BJ (cell line): Measurements from ENCODE around the gene CHI3L1. TPM values are rescaled to one million over a fixed set of nuclear protein-coding genes. Genes with fewer than 3 reads are reported as not detected.

Source experiments
- CTCF ChIA-PET: fragments of 350-600 bp; formaldehyde crosslinking; extraction: SDS; loops from one replicate; lab custom pipeline; 2021; ENCODE audit warnings: antibody characterized with exemption, inconsistent platforms; lab: Yijun Ruan, JAX
- POLR2A ChIA-PET: fragments of 300-600 bp; sonication (Branson Sonifier 250); formaldehyde crosslinking; extraction: SDS; loops from one replicate; lab custom pipeline; 2021; ENCODE audit warnings: antibody characterized with exemption; lab: Charles Lee
- DNase-seq: peaks from one replicate; pipeline ENCODE4 v3.0.0-alpha.2; 2011; ENCODE audit warnings: low read depth
- H3K27me3 ChIP-seq: 2 replicates; pipeline ENCODE4 v1.6.0; 2011; ENCODE audit warnings: low read length; ENCODE audit not compliant: control insufficient read depth, insufficient read depth
- H3K36me3 ChIP-seq: 2 replicates; pipeline ENCODE4 v1.5.1; 2011; ENCODE audit warnings: low read length; ENCODE audit not compliant: control insufficient read depth, insufficient read depth
- H3K4me3 ChIP-seq: 2 replicates; pipeline ENCODE4 v1.5.1; 2011; ENCODE audit warnings: low read depth, mild to moderate bottlenecking, control low read depth, low read length
- polyA plus RNA-seq: library from polyadenylated mRNA; depleted of rRNA; stranded (reverse); fragments of >200 nt; gene quantifications from 2 replicates; pipeline ENCODE4 v1.2.3, GENCODE V29; 2011
- TF ChIP-seq, protein P1 (sequence below): IDR thresholded peaks from 2 replicates; pipeline ENCODE4 v1.5.1; 2011; ENCODE audit warnings: low read depth, mild to moderate bottlenecking, control low read depth, inconsistent platforms, low read length, moderate library complexity; ENCODE audit not compliant: insufficient read depth

The CHI3L1 gene
- polyA plus RNA-seq, 1 experiment: 0.20 TPM

DNA sequence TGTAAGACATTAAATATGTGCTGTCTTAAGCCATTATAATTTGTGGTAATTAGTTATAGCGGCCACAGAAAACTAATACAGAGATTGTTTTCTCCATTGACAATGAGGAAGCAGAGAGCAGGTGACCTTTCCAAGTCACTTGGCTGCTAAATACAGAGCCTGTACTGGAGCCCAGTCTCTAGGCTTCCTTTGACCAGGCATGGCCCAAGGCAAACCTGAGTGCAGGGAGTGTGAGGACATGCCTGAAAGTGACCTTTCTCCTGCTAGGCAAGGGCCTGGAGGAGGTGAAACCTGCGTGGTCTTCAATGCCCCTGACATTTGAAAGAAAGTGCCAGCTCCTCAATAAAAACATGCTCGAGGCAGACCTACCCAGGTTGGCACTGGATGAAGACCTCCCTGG, 12.5 kb upstream of the CHI3L1 start:
- no peak overlapping the region for H3K4me3 ChIP-seq
- TF ChIP-seq, protein P1, sequence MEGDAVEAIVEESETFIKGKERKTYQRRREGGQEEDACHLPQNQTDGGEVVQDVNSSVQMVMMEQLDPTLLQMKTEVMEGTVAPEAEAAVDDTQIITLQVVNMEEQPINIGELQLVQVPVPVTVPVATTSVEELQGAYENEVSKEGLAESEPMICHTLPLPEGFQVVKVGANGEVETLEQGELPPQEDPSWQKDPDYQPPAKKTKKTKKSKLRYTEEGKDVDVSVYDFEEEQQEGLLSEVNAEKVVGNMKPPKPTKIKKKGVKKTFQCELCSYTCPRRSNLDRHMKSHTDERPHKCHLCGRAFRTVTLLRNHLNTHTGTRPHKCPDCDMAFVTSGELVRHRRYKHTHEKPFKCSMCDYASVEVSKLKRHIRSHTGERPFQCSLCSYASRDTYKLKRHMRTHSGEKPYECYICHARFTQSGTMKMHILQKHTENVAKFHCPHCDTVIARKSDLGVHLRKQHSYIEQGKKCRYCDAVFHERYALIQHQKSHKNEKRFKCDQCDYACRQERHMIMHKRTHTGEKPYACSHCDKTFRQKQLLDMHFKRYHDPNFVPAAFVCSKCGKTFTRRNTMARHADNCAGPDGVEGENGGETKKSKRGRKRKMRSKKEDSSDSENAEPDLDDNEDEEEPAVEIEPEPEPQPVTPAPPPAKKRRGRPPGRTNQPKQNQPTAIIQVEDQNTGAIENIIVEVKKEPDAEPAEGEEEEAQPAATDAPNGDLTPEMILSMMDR: no peak
- POLR2A ChIA-PET: no interaction called here
- H3K27me3 ChIP-seq: no peaks in the 10 kb centered on the region
- no peaks in the 10 kb centered on the region for H3K36me3 ChIP-seq
- CTCF ChIA-PET: interaction anchor here (1.1 to 2.9 kb wide), 7 partner anchors 17 to 160 kb away, joined by 3 to 25 read pairs (median 9); no protein-coding TSS in a partner anchor
- DNase-seq: no peak

DNA sequence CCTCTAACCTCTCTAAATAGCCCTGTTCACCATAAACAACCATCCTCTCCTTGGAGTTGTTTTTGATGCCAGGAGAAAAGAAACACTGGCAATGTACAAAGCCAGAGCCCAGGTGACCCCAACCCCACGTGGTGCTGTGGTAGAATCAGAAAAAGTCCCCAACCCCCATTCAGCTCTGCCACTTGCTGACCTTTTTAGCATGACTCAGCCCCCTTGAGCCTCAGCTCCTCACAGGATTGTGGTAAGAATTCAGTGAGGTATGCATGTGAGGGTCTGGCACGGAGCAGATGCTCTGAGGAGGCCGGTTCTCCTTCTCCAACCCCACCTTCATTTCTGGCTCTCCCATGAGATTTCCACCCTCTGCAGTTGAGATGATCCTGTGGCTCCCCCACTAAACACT, 11.1 kb upstream of the CHI3L1 start:
- ChIA-PET CTCF (interaction anchor here (0.7 to 3.4 kb wide), 6 partner anchors 18 to 158 kb away, joined by 3 to 17 read pairs (median 4); no protein-coding TSS in a partner anchor), POLR2A (interaction anchor here (0.7 kb wide), 1 partner anchor 43 kb away, joined by 4 read pairs; no protein-coding TSS in a partner anchor)
- Histone ChIP-seq H3K4me3 (no peak overlapping the region), H3K36me3 (no peaks in the 10 kb centered on the region), H3K27me3 (no peaks in the 10 kb centered on the region)
- no peak for DNase-seq
- TF ChIP-seq, protein P1: no peak

DNA sequence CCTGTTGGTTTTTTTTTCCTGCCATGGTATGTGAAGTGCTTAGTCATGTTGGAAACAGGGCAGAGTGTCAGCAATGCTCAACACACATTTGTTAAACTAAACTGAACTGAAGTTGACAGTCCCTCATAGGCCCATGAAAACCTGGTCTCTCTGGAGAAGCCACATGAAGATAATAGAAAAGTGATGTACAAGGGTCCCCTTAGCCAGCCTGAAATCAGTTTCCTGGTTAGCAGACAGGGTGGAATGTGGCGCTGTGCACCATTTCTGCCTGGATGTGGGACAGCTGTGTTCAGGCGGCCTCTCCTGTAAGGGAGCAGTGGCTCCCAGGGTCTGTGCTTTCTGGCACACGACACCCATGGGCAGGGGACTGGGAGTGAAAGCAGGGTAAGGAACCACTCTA, 9.9 kb upstream of the CHI3L1 start:
- DNase-seq: no peak
- POLR2A ChIA-PET: no interaction called here
- TF ChIP-seq, protein P1: 0 out of 2 replicates have a peak, but pooled peaks have one; percentile 16
- CTCF ChIA-PET: interaction anchor here (1.5 to 3.4 kb wide), 4 partner anchors 20 to 157 kb away, joined by 4 to 17 read pairs (median 10); no protein-coding TSS in a partner anchor
- Histone ChIP-seq H3K27me3 (no peaks in the 10 kb centered on the region), H3K36me3 (no peaks in the 10 kb centered on the region), H3K4me3 (no peak overlapping the region)

DNA sequence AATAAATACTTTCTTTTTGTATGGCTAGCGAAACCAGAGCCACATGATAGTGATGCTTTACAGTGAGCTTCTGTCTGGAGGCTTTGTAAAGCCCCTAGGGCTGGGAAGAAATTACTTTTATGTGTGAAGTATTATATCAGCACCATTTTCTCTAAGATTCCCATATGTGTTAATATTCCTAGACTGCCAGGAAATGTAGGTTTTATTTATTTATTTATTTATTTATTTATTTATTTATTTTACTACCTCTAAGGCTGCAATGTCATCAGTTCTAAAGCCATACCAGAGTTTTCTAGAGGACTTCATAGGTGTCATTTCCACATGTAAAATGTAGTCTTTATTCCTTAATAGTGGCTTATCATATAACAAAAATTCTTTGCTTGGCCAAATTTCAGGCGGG, 4.4 kb upstream of the CHI3L1 start:
- TF ChIP-seq, protein P1: no peak
- DNase-seq: no peak
- POLR2A ChIA-PET: no interaction called here
- H3K4me3 ChIP-seq: no peak overlapping the region
- peaks cover 1% of the 10 kb centered on the region; the same call in 1 of the 2 replicates for H3K27me3 ChIP-seq
- CTCF ChIA-PET: no interaction called here
- no peaks in the 10 kb centered on the region for H3K36me3 ChIP-seq

DNA sequence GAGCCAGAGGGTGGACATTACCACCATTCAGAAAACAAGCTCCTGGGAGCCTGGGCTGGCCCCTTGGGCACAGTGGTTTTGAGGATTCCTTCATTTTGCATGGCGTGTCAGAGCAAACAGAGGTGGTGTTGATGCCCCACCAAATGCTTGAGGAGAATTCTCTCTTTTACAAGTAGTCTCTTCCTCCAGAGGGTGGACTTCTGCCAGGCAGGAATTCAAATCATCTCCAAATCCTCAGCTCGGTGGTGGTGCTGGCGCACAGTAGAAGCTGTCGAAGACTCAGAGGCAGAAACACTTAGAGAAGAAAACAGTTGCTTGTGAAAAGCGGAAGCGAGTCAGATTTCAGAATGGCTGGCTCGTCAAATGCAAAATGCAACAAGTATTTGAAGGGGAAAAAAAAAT, 3.4 kb upstream of the CHI3L1 start:
- ChIA-PET CTCF (interaction anchor here (0.9 kb wide), 1 partner anchor 18 kb away, joined by 3 read pairs; no protein-coding TSS in a partner anchor), POLR2A (no interaction called here)
- no peak overlapping the region for H3K4me3 ChIP-seq
- no peak for DNase-seq
- TF ChIP-seq, protein P1: no peak
- peaks cover 1% of the 10 kb centered on the region; the same call in 1 of the 2 replicates for H3K27me3 ChIP-seq
- H3K36me3 ChIP-seq: no peaks in the 10 kb centered on the region
